Measurements from ENCODE around the gene TMEM59L. TPM values are rescaled to one million over a fixed set of nuclear protein-coding genes. Genes with fewer than 3 reads are reported as not detected.
A peak's percentile ranks its signal among the peaks of the same experiment; 100 is the strongest.

Gene TMEM59L
- total RNA-seq, 1 experiment from 2014 or later, result 3.9 TPM

DNA sequence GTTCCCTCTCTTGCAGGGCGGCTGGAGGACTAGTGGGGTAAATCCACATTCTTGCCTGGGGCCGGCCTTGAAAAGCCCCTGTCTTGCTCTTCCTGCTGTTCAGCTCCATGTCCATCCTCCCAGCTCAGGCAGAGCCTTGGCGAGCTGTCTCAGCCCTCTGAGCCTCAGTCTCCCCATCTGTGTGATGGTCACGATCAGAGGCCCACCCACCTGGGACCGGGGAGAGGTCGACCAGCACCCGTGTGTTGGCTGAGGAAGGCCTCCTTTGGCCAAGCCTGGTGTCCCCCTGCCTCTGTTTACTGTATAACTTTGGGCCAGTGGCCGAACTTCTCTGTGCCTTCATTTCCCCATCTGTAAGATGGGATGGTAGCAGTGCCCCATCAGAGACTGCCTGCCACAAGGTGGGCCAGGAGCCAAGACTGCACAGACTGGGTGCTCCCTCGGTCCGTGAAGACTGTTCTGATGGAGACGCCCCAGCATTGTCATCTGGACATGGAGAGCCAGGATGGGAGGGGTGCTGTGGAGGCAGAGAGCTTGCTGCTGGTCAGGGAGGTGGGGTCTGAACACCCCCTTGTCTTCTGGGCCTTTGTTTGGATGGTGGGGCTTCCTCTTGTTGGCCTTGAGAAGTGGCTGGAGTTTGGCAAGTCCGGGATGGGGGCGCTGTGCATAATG lies 42.6 kb downstream of the TMEM59L start:
- no peak for DNase-seq (ENCODE audit: extremely low read depth, low read depth)

GRCh38 chr19:18656337-18657086 lies 43.8 kb downstream of the TMEM59L start:
- DNase-seq (ENCODE audit: extremely low read depth, low read depth), result no peak

DNA sequence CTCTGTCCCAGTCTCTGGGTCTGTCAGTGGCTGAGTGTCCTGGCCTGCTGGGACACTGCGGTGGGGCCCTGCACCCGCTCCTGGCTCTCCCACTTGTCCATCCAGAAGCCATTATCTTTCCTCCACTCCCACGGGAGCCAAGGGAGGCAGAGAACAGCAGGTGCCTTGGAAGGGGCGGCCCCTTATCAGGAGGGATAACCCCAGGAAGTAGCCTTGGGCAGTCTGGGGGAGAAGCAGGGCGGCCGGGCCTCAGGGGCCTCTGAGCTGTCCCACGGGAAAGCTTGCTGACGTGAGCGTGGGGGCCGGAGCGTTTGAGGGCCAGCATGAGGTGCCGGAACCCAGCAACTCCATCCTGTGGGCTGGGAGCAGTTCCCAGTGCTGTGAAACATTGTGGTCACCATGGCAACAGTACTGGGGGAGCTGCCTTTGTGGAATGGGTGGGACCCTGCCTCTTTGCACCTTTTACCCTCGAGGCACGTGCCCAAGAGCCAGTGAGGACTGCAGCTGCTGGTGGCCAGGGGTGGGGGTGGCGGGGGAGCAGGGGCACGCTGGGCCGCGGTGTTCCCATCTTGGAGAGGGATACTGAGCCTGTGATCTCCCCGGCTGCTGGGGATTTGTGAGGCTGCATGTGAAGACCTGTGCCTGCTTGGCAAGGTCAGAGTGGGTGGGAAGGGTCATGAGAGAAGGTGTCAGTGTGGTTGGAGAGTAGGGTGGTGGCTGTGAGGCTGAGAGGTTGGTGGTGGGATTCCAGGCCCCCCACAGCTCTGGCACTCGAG lies 45.1 kb downstream of the TMEM59L start:
- DNase-seq (ENCODE audit: extremely low read depth, low read depth), result peak; percentile 78

- DNase-seq (ENCODE audit: extremely low read depth, low read depth), result no peak
These were observed 45.7 kb downstream of the TMEM59L start for GRCh38 chr19:18658366-18658855.

DNA sequence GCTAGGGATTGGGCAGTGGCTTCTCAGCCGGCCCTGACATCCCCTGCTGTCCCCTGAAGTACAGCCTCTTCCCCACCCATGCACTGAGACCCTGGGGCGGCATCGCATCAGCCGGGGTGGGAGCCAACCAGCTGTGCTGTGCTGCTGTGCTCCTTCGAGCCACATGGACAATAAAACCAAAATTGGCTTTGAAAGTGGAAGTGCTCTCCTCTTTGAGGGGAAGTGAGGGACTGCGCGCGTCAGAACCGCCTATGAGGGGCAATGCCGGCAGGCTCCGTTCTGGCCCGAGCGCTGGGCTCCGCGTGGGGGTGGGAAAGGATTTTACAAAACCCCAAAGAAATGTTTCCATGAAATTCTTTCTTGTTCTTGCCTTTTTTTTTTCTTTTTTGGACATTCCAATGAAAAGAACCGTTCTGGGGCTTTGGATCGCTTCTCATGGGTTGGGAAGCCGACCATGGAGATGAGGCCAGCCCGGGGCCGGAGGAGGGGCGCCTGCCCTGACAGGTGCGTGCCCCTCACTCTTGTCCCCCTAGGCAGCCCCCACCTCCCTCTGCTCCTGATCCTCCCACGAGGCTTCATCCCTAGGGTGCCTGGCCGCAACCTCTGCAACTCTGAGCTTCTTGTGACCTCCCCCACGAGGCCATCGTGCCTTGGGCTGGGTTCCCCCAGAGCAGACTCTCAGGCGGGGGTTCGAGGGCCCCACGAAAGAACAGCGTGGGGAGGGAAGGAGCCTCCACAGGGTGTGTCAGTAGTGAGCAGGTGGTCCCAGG lies 46.8 kb downstream of the TMEM59L start:
- no peak for DNase-seq (ENCODE audit: extremely low read depth, low read depth)

DNA sequence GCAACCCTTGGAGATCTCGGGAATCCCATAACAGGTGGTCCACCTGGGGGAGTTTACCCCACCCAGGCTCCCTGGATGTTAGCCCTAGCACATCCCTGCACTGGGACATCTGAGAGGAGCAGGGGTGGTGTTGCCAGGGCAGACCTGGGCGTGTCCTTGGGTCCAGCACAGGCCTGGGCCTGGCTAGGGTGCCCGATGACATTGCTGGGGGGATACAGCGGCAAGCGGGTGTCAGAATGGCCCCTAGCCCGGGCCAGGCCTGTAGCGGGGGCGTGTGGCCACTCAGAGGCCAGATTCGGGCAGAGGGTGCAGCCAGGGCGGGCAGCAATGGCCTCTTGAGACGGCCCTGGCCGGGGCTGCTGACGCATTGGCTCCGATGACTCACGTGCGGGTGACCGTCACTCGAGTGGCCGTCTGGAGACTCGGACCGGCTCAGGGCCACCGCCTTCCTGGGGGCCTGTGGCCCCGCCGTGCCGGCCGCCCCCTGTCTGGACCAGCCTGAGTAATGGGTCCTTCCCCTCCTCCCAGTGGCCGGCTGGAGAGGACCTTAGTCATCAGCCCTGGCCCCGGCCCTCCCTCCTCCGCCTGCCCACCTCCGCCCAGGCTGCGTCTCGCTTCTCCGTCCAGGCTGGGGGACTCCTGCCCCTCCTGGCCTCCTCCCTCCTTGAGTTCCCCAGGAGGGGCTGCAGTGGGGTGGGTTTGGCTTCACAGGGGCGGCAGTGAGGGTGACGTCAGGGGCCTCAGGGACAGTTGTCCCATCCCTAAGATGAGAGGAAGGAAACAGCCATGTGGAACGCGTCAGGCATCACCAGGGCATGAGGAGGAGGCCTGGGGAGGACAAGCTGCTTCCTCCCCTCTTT lies 47.6 kb downstream of the TMEM59L start:
- peak; percentile 69 for DNase-seq (ENCODE audit: extremely low read depth, low read depth)

DNA sequence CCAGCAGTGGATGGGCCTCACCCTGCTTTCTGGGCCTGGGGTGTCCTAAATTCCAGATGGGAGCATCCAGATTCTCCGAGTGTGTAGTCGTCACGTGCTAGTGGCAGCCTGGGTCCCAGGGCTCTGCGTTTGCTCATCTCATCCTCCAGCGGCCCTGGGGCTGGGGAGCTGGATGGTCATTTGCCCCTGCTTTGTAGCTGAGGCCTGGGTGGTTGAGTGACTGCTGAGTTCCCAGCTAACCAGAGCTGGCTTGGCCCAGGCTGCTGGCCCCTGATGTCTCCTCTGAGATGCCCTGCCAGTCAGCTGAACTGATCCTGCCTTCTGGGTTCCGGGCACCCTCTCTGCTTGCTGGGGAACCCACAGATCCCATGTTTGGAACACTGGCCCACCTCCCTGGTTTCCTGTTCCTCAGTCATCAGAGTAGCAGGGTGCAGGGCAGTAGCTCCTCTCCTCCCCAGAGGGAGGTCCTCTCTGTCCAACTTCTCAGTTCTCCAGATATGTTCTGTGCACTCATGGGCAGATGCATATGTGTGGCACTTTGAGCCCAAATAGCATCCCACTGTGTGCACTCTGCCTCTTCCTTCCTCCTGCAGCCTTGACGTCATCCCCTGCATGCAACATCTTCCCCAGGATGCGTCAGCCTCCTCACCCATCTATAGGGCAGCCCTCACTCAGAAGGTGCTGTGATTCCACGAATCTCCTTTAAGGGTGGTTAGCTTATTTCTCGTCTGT lies 48.4 kb downstream of the TMEM59L start:
- DNase-seq (ENCODE audit: extremely low read depth, low read depth), result no peak

- no peak for DNase-seq (ENCODE audit: extremely low read depth, low read depth)
These were observed 50.5 kb downstream of the TMEM59L start for GRCh38 chr19:18662972-18663732.

- no peak for DNase-seq (ENCODE audit: extremely low read depth, low read depth)
These were observed 51.4 kb downstream of the TMEM59L start for GRCh38 chr19:18663940-18664530.

DNA sequence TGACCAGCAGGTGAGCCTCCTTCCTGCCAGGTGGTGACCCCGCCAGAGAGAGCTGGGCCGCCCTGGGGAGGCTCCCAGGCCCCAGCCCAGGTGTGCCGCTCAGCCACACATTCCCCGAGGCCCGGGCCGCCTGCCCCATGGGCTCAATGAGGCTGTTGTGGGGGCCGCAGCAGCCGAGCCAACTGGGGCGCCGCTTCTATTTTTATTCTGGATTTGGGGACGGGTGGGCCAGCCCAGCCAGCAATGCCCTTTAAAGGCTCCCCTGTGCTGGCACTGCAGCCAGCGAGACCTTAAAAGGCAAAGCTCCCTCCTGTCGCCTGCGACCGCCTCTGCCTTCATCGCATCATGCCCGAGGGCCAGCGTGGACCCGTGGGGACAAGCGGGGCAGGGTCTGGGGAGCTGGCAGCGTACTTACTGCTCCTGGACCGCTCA lies 53.1 kb downstream of the TMEM59L start:
- no peak for DNase-seq (ENCODE audit: extremely low read depth, low read depth)

GRCh38 chr19:18666317-18666716 lies 53.6 kb downstream of the TMEM59L start:
- DNase-seq (ENCODE audit: extremely low read depth, low read depth), result no peak

GRCh38 chr19:18666784-18667183 lies 54.1 kb downstream of the TMEM59L start:
- no peak for DNase-seq (ENCODE audit: extremely low read depth, low read depth)

- DNase-seq (ENCODE audit: extremely low read depth, low read depth), result no peak
These were observed 55.0 kb downstream of the TMEM59L start for GRCh38 chr19:18667531-18668251.

DNA sequence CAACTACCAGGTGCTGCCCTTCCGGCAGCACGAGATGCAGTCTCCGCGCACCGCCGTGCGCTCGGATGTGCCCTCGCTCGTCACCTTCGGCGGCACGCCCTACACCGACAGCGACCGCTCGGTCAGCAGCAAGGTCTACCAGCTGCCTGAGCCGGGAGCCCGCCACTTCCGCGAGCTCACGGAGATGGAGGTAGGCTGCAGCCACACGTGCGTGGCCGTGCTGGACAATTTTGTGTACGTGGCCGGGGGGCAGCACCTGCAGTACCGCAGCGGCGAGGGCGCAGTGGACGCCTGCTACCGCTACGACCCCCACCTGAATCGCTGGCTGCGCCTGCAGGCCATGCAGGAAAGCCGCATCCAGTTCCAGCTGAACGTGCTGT lies 55.6 kb downstream of the TMEM59L start:
- DNase-seq (ENCODE audit: extremely low read depth, low read depth), result no peak

DNA sequence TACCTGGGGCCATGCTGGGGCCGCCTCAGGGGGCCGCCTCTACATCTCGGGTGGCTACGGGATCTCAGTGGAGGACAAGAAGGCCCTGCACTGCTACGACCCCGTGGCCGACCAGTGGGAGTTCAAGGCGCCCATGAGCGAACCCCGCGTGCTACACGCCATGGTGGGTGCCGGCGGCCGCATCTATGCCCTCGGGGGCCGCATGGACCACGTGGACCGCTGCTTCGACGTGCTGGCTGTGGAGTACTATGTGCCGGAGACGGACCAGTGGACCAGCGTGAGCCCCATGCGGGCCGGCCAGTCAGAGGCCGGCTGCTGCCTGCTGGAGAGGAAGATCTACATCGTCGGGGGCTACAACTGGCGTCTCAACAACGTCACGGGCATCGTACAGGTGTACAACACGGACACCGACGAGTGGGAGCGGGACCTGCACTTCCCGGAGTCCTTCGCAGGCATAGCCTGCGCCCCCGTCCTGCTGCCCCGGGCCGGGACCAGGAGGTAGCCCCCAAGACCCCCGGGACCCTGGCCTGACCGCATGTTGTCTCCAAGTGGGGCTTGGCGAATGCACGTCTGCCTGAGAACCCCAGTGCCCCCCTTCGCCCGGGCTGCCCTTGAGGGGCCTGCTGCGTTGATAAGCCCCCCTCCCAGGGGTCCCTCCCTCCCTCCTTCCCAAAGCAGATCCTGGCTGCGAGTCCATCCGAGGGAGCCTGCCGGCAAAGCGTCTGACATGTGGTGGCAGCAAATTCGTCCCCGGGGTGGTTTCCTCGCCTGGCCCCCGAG lies 56.3 kb downstream of the TMEM59L start:
- no peak for DNase-seq (ENCODE audit: extremely low read depth, low read depth)

- no peak for DNase-seq (ENCODE audit: extremely low read depth, low read depth)
These were observed 56.8 kb downstream of the TMEM59L start for GRCh38 chr19:18669524-18669817.

DNA sequence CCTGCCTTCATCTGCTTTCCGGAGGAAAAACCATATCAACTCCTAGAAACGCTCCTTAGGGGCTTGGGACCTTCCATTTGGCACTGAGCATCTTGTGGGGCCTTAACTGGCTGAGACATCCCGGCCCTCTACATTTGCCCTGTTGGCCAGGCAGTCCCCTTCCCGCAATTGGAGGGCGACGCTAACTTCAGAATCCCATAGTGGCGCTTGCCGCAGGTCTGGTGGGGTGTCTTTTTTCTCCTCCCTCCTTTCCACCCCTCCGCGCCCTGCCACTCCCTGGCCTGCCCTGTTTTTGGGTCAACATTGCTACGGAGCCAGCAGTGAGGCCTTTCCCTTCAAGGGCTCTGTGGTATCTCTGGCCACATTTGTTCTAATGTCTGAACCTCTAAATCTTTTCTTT lies 57.2 kb downstream of the TMEM59L start:
- DNase-seq (ENCODE audit: extremely low read depth, low read depth), result no peak

Data from NCI-H460 (cell line).